ENCODE data around the gene CBLB. TPM values are rescaled to one million over a fixed set of nuclear protein-coding genes. Genes with fewer than 3 reads are reported as not detected.
A peak's percentile ranks its signal among the peaks of the same experiment; 100 is the strongest.
"Not testable (repeated sequence)": the region's sequence is repeated elsewhere in the genome, so short reads cannot be mapped to it uniquely, and the experiment has no call there.

The CBLB gene
- total and polyA plus RNA-seq, 9 of the 15 experiments (the other 6 are each of a cell fraction or from before 2014, with no cell fraction given), result 1.8 to 8.1 (median 5.3) TPM

GRCh38 chr3:105762749-105763658, 105.8 kb downstream of the CBLB start (continued):
- TF ChIP-seq DEAF1 (CRISPR knock-in tag; IDR thresholded peaks at IDR 0.05), result no peak

- H3K4me1 ChIP-seq (replicated peaks in 1 of 2; ENCODE audit: control insufficient read depth in 2 of 2, insufficient read depth in 2 of 2, low read length in 2 of 2); H3K9ac ChIP-seq (ENCODE audit: insufficient read depth in 1 of 2, low read depth in 2 of 2, low read length in 2 of 2); FAIRE-seq; H3K4me2 ChIP-seq (ENCODE audit: insufficient read depth, low read length); H3K27me3 ChIP-seq (ENCODE audit: control insufficient read depth in 2 of 2, insufficient read depth in 2 of 2, low read length in 2 of 2); CTCF ChIA-PET (ENCODE audit: low intra/inter-chr PET ratio); H3K4me3 ChIP-seq; H3K9me1 ChIP-seq (ENCODE audit: control insufficient read depth, insufficient read depth, low read length); POLR2A ChIA-PET; H3K9me3 ChIP-seq (replicated peaks; ENCODE audit: control insufficient read depth, insufficient read depth, low read depth, low read length); H4K20me1 ChIP-seq (replicated peaks; ENCODE audit: control insufficient read depth, insufficient read depth, low read length); H2AFZ ChIP-seq (ENCODE audit: low read depth, low read length); in situ Hi-C loops (cut with MboI); H3K27ac ChIP-seq (ENCODE audit: extremely low read depth, low read depth, low read length); H3K36me3 ChIP-seq (ENCODE audit: control insufficient read depth, insufficient read depth, low read length); BruUV-seq (replicated peaks); DNase-seq (ENCODE audit: extremely low read depth in 1 of 4, low spot score in 3 of 4); ATAC-seq; intact Hi-C loops (cut with micrococcal nuclease); H3K79me2 ChIP-seq (ENCODE audit: control insufficient read depth, insufficient read depth, low read length): not testable (repeated sequence)
- WGBS (ENCODE audit: insufficient coverage, low coverage, missing lambda C conversion rate), result 38% methylated on average over 1 of the region's 1 CpG
- TF ChIP-seq ZFP36 (IDR thresholded peaks at IDR 0.05; ENCODE audit: low read depth, low read length, partially characterized antibody), result peak; percentile 32
These were observed 106.6 kb downstream of the CBLB start for GRCh38 chr3:105762214-105762613.

Measured in K562 (cell line).